A204.1 (cell line): ENCODE results near the gene RSPH3.

Experiments
- FAIRE-seq: peaks from 2 replicates; lab custom pipeline; 2012; peaks lifted over from hg19 to GRCh38; lab: Jason Lieb, UNC

Gene RSPH3

DNA sequence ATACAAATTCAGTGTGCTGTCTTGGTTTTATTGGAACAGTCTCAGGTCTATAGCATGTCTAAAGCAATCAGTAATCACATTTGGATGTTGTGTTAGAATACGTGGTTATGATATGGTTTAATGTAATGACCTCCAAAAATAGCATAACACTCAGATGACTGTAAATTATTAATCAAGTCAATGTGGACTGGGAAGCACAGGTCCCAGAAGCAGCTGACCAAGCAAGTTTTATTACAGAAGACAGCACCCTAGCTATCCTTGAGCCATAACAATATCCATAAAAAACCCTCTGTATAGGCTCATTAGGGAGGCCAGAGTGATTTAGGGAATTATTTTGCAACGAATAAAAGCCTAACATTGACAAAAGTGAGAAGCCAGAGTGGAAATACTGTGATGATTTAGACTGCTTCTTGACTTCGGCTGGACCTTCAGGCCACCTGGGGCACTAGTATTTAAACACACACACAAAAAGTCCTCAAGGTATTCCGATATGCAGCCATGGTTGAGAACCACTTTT is 66.9 kb downstream of the RSPH3 start:
- no peak for FAIRE-seq

DNA sequence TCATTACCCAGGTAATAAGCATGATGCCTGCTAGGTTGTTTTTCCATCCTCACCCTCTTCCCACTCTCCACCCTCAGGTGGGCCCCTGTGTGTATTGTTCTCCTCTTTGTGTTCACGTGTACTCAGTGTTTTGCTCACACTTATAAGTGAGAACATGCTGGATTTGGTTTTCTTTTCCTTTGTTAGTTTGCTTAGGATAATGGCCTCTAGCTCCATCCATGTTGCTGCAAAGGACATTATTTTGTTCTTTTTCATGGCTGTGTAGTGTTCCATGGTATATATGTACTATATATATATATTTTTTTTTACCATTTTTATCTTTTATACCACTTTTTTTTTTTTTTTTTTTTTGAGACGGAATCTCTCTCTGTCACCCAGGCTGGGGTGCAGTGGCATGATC is 71.9 kb downstream of the RSPH3 start:
- no peak for FAIRE-seq

DNA sequence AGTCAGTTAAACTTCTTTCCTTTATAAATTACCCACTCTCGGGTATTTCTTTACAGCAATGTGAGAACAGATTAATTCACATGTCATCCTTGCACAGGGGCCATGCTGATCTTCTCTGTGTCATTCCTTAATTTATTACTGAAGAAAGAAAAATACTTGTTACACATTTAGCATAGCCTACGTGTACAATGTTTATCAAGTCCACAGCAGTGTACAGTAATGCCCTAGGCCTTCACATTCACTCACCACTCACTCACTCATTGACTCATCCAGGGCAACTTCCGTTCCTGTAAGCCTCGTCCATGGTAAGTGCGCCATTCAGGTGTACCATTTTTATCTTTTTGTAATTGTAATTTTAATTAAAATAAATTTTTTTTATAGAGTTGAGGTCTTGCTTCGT is 73.6 kb downstream of the RSPH3 start:
- FAIRE-seq = no peak

DNA sequence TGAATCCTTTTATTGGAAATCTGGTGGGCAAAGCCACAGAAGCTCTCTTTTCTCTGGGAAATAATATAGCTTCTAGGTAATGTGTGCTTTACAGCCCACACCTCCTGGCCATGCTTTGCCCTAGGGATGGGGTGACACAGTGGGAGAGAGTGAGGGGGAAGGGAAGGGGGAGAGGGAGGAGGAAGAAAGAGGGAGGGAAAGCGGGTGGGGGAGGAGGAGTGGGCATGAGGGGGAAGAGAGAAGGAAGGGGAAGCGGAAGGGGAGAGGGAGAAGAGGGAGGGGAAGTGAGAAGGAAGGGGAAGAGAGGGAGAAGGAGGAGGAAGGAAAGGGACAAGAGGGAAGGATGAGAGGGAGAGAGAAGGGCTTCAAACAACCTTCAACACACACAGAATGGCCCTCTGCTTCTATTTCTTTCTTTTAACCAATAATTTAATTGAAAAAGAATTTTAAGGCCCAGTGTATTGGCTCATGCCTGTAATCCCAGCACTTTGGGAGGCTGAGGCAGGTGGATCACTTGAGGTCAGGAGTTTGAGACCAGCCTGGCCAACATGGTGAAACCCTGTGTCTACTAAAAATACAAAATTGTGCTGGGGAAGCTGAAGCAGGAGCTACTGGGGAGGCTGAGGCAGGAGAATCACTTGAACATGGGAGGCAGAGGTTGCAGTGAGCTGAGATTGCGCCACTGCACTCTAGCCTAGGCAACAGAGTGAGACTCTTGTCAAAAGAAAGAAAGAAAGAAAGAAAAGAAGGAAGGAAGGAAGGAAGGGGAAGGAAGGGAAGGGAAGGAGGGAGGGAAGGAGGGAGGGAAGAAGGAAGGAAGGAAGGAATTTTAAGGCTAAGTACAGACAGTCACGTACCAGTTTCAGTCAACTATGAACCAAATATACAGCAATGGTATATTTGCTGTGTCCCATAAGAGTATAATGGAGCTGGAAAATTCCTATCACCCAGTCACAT is 75.2 kb downstream of the RSPH3 start:
- FAIRE-seq = no peak

- FAIRE-seq = no peak
These were observed 76.0 kb downstream of the RSPH3 start for GRCh38 chr6:158923805-158924498.
